ENCODE results near the gene PCMTD2.

- TF ChIP-seq CTCF (IDR thresholded peaks at IDR 0.05) (no peak), POLR2A (IDR thresholded peaks at IDR 0.05) (no peak)
These were observed 22.8 kb downstream of the PCMTD2 start for GRCh38 chr20:64278317-64278681.
